T47D (cell line): ENCODE data around the gene TMPRSS2.

Experiments used
- DNase-seq, 2 experiments: peaks; one replicate each; pipeline versions ENCODE4 v3.0.0 to v3.0.0-alpha.2; 2011 to 2012; ENCODE audit warnings: low read depth in 1 of 2, low spot score in 1 of 2
- JUND ChIP-seq: IDR thresholded peaks from 2 replicates; pipeline ENCODE4 v1.6.1; 2012; ENCODE audit warnings: low read depth
- in situ Hi-C: cut with HindIII; loops from 2 replicates; pipeline ENCODE4 v1.10.0; 2016; ENCODE audit warnings: low sequenced_read_pairs, low pct_unique_long_range_greater_than_20kb

The TMPRSS2 gene

DNA sequence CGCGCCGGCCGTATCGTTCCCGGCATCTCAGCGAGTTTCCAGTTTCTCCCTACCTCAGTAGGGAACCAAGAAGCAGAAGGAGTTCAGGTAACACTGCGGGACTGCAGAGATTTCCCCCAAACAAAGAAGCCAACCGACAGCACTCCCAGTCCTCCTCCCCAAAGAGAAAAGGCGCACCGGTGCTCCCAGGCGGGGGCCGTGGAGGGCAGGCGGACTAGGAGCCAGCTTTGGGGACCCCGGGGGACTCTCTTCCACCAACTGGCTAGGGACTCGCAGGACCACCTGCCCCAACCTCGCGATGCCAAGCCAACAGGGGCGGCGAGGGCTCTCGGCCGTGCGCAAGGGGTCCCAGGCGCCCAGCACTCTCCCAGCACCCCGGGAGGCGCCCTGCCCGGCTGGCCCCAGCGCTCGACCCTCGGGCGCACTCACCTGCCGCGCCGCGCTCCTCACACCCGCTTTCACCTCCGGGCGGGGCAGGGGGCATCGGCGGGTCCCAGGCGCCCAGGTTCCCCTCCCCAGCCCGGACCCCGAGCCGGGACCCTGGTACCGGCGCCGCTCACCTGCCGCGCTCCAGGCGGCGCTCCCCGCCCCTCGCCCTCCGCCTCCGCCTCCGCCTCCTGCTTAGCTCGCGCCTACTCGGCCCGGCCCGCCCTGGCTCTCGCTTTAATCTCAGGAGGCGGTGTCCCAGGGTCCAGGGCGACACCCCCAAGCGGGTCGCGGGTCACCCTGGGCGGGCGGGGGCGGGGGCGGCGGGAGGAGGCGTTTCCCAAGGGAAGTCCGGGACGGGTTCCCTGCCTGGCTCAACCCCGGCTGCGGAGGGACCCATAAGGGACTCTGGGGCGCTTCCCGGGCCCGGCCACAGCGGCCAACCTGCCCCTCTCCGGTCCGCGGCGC lies at the start of gene TMPRSS2:
Gene TMPRSS2, minus strand, starts transcription at position 638 of the 894 bp plus-strand sequence. CDS start 10,025 bp downstream, outside the sequence.
- peak; percentile 64 to 87 for DNase-seq
- in situ Hi-C loops, result no loop called here
- TF ChIP-seq JUND, result no peak

DNA sequence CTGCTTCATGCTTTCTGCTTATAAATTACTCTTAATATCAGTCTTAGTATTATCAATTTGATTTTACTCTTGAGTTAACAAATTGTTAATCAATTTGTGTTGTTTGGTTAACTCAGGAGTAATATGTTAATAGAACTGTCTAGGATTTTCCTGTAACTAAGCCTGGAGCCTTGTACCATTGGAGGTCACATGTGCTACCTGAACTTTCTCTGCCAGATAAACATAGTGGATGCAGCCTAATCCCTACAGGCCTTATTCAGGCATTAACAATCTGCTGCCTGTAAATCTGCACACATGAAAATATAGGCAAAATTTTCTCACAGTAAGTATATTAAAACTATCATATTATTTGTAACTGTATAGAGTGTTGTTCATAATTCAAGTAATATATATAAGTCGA lies 47.1 kb upstream of the TMPRSS2 start:
- no peak for TF ChIP-seq JUND
- in situ Hi-C loops, result no loop called here
- no peak for DNase-seq

DNA sequence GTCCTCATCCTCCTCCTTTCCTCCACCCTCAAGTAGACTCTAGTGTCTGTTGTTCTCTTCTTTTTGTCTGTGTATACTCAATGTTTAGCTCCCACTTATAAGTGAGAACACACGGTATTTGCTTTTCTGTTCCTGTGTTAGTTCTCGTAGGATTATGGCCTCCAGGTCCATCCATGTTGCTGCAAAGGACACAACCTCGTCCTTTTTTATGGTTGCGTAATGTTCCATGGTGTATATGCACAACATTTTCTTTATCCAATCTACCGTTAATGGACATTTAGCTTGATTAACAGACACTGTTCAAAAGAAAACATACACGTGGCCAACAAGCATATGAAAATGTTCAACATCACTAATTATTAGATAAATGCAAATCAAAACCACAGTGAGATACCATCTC lies 44.3 kb upstream of the TMPRSS2 start:
- no peak for DNase-seq
- no peak for TF ChIP-seq JUND
- in situ Hi-C loops, result no loop called here

DNA sequence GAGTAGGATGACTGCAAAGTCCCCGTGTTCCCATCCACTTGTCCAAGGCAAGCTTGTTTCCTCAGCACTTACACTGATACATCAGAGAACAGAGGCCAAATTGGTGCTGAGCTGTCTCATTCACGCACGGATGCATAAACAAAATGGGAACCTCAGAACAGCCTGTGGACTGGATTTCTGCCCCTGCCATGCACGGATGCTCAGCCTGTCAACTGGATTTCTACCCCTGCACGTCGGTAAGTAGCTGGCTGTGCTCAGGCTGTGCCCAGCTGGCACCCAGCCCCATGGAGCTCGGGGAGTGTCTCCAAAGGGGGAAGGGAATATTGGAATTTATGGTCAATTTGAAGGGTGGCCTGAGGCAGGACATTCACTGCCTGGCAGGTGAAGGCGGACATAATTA lies 40.8 kb upstream of the TMPRSS2 start:
- peak in 1 of 2 experiments; percentile 61 for DNase-seq
- in situ Hi-C loops, result no loop called here
- TF ChIP-seq JUND, result no peak

DNA sequence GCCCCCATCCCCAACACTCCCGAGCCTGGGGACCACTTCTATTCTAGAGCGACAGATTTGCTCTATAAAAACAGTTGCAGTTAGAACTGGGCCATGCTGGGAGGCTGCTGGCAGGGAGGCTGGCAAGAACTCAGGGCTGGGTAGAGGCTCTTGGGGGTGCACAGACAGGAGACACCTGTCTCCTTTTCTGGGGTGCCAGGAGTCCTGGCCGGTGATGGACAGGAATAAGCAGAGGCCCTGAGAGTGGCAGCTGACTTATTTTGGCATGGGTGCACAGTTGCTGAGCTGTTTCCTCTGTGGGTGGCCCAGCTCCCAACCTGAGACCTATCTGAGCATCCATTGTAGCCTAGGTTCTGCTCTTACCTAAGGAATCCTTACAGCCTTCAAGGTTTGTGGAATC lies 39.2 kb upstream of the TMPRSS2 start:
- TF ChIP-seq JUND, result no peak
- no peak for DNase-seq
- in situ Hi-C loops, result no loop called here

DNA sequence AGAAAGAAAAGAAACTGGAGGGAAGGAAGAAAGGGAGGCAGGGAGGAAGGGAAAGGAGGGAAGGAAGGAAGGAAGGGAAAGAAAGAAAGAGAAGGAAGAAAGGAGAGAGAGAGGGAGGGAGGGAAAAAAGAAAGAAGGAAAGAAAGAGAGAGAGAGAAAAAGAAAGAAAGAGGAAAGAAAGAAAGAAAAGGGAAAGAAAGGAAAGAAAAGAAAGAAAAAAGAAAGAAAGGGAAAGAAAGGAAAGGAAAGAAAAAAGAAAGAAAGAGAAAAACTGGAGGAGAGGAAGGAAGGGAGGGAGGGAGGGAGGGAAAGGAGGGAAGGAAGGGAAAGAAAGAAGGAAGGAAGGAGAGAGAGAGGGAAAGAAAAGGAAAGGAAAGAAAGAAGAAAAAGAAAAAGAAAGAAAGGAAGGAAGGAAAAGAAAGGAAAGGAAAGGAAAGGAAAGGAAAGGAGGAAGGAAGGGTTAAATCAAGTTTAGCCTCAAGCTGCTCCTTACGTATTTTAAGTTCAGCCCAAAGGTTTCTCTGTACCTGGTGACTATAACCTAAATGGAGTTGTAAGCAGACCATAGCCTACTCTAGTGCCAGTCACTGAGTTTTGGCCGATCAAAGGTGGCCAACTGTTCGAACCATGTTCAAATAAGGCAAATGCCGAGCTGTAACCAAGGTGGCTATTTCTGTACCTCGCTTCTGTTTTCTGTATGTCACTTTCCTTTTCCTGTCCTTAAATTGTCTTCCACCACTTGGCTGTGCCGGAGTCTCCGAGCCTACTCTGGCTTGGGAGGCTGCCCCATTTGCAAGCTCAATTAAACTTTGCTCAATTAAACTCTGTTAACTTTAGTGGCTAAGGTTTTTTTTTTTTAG lies 37.8 kb upstream of the TMPRSS2 start:
- in situ Hi-C loops, result no loop called here
- no peak for DNase-seq
- no peak for TF ChIP-seq JUND

DNA sequence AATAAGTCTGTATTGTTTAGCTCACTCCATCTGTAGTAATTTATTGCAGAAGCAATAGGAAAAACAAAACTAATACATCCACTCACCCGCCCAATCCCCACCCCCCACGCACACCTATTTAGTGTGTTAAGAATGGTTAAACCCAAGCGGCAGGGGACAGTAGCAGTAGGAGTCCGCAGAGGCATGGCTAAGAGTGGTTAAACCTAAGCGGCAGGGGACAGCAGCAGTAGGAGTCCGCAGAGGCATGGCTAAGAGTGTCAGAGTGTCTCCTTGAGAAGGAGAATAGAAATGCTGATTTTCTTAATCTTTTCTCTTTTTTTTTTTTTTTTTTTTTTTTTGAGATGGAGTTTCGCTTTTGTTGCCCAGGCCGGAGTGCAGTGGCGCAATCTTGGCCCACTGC lies 34.8 kb upstream of the TMPRSS2 start:
- TF ChIP-seq JUND, result no peak
- in situ Hi-C loops, result no loop called here
- DNase-seq, result no peak

DNA sequence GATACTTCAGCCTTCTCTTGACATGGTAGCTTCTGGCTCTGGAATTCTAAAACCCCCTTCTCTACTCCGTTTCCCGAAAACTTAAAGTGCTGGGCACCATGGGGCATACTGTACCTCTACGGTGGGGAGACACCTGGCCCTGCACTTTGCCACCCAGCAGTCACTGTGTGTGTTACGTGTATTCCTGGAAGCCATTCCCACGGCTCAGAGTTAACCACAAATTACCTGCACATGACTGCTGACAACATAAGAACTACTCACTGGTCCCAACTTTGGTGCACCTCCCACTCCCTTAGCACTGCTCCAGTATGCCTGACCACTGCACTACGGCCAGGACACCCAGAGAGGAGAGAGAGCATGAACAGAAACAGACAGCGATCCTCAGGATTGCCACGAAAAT lies 29.4 kb upstream of the TMPRSS2 start:
- in situ Hi-C loops, result no loop called here
- no peak for TF ChIP-seq JUND
- peak in 1 of 2 experiments; percentile 21 for DNase-seq

DNA sequence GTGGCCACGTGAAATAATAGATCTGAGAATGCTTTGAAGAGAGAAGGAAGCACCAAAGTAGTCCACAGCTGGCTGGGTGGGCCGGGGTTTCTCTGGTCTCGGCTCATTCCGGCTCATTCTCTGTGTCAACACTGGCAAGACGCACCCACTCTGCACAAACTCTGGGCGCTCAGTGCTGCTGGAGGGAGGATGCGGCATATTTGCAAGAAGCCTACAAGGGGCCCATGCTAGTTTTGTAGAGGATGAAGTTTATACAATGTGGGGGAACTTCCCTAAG lies 28.8 kb upstream of the TMPRSS2 start:
- TF ChIP-seq JUND, result no peak
- in situ Hi-C loops, result no loop called here

DNA sequence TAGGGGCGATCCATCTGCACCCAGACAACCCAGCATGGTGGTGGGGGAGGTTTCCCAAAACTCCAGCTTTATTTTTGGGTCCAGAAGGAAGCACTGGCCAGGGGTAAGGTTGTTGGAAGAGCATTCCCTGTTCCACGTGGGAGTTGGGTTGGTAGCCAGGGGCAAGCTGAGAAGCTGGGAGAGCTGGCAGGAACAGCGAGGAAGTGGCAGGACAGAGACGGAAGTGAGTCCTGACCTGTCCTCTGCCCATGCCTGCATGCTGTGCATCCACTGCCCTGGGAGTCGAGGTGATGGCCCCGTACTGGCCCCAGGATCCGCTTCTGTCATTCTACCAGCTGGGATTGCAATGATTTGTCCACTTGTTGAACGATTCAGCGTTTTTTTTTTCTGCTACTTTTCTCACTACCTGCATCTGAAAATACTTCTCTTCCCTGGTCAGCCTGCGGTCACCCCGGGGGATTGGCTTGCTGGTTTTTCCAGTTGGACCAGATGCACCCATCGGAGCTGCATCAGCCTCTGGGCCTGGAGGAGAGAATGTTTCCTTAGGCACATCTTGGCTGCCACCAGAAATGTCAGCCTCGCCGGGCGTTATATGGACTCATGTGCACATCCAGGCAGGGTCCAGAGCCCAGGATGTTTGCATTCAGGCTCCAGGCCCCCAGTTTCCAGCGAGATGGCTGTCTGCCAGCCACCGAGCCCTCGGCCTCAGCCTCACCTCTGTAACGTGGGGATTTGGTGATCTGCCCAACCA lies 28.3 kb upstream of the TMPRSS2 start:
- in situ Hi-C loops, result no loop called here
- DNase-seq, result peak; percentile 61 to 91

More for the DNA sequence above, 28.8 kb upstream of the TMPRSS2 start:
- DNase-seq, result no peak

DNA sequence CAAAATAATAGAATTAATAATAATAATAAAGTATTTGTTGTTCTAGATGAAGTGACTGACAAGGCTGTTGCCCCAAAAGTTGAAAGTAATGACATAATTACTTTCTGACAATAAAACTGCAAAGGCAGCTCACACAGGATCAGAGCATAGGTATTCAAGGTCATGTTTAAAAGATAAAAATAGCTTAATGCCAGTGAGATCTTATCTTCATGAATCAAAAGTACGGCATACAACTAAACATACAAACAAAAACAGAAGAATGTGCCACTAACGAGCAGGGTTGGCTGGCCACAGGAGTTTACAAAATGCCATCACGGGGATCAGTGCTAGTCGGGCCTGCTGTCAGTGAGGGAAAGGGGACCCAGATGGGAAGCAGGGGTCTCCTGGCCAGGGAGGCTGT lies 22.4 kb upstream of the TMPRSS2 start:
- no peak for DNase-seq
- no peak for TF ChIP-seq JUND
- in situ Hi-C loops, result no loop called here

More for the DNA sequence above, 28.3 kb upstream of the TMPRSS2 start:
- peak; percentile 10; the same call in 1 of the 2 replicates for TF ChIP-seq JUND

DNA sequence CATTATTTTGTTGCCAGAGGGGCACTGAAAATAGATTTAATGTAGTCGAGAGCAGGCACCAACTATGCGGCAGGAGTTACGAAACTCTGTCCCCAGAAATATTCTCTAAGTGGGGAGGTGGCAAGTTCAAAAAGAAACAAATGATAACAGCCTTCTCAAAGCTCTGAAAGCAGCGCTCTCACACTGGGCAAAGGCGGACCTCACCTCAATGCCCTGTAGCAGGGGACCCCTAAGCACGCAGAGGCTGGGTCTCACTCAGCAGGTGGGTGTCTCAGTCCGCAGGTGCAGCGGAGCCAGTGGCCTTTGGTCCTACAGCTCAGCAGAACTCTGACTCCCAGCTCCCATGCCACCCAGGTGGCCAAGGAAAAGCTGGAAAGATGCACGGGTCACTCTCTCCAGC lies 21.8 kb upstream of the TMPRSS2 start:
- no peak for TF ChIP-seq JUND
- DNase-seq, result no peak
- in situ Hi-C loops, result no loop called here
